Measurements from ENCODE around the gene ROS1. TPM values are rescaled to one million over a fixed set of nuclear protein-coding genes. Genes with fewer than 3 reads are reported as not detected.

ROS1 gene
- total RNA-seq, 1 experiment from 2014 or later = not detected

DNA sequence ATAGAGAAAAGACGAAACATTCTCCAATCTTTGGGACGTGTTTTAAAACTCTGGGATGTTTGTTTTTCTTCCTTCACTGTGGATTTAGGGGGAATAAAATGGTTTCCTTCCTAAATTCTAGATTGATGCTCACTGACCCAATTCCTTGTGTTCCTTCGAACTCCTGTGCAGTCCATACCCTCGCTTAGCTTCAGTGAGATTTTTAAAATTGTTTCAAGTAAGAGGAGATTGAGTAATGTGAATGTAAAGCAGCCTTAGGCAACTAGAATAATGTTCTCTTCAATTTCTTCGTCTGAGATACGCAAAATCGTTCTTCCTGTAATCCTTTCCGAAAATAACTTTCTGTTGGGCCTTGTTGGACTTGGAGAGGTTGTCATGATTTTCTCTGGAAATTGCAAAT is 162.9 kb downstream of the ROS1 start:
- no peak overlapping the region for H3K4me3 Mint-ChIP-seq
- no peak overlapping the region for H2BK12ac ChIP-seq (ENCODE audit: insufficient read length, low read depth, low read length)
- no peaks in the 10 kb centered on the region for H3K79me2 ChIP-seq (ENCODE audit: insufficient read depth, low read length)
- no peak for DNase-seq
- H3K4me2 ChIP-seq (ENCODE audit: insufficient read depth, insufficient read length, low read length) = no peak overlapping the region
- peaks cover 12% of the 10 kb centered on the region for H3K23me2 ChIP-seq (ENCODE audit: insufficient read length, low read depth, low read length, poor library complexity, severe bottlenecking)
- H3K27me3 ChIP-seq (ENCODE audit: insufficient read depth, low read length) = peaks cover 44% of the 10 kb centered on the region
- no peak overlapping the region for H3K9ac ChIP-seq (ENCODE audit: extremely low read depth, insufficient read length, low read length)
- H2AK5ac ChIP-seq (ENCODE audit: insufficient read length, low read length) = no peak overlapping the region
- no peak overlapping the region for H3K4ac ChIP-seq (ENCODE audit: low read depth, low read length)
- no peak overlapping the region for H2BK120ac ChIP-seq (ENCODE audit: low read depth, low read length, poor library complexity, severe bottlenecking)
- no peak overlapping the region for H3K23ac ChIP-seq (ENCODE audit: insufficient read length, low read depth, low read length)
- no peak overlapping the region for H2BK20ac ChIP-seq (ENCODE audit: low read depth, low read length, poor library complexity, severe bottlenecking)
- WGBS (ENCODE audit: extremely low coverage, insufficient read length, low lambda C conversion rate) = no CpG with 5 or more reads among the region's 8 CpGs
- H2BK15ac ChIP-seq (ENCODE audit: low read depth, low read length) = no peak overlapping the region
- no peak overlapping the region for H3K56ac ChIP-seq (ENCODE audit: insufficient read length, low read depth, low read length)
- H3K4me1 Mint-ChIP-seq = peaks cover 16 to 22% of the 10 kb centered on the region in 2 experiments
- H4K91ac ChIP-seq (ENCODE audit: insufficient read length, low read depth, low read length) = no peak overlapping the region
- TF ChIP-seq, protein P1, sequence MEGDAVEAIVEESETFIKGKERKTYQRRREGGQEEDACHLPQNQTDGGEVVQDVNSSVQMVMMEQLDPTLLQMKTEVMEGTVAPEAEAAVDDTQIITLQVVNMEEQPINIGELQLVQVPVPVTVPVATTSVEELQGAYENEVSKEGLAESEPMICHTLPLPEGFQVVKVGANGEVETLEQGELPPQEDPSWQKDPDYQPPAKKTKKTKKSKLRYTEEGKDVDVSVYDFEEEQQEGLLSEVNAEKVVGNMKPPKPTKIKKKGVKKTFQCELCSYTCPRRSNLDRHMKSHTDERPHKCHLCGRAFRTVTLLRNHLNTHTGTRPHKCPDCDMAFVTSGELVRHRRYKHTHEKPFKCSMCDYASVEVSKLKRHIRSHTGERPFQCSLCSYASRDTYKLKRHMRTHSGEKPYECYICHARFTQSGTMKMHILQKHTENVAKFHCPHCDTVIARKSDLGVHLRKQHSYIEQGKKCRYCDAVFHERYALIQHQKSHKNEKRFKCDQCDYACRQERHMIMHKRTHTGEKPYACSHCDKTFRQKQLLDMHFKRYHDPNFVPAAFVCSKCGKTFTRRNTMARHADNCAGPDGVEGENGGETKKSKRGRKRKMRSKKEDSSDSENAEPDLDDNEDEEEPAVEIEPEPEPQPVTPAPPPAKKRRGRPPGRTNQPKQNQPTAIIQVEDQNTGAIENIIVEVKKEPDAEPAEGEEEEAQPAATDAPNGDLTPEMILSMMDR (conservative IDR thresholded peaks at IDR 0.05) = no peak
- no peak overlapping the region for H2BK5ac ChIP-seq (ENCODE audit: insufficient read length, low read length)
- H3K9me3 ChIP-seq (ENCODE audit: control insufficient read depth, low read depth, low read length) = no peaks in the 10 kb centered on the region
- no peaks in the 10 kb centered on the region for H3K4me1 ChIP-seq (ENCODE audit: insufficient read depth, low read length)
- H3K9me3 Mint-ChIP-seq = no peaks in the 10 kb centered on the region; a peak in 1 of 5 replicates
- no peaks in the 10 kb centered on the region for H3K79me1 ChIP-seq (ENCODE audit: insufficient read depth, low read depth, low read length, poor library complexity, severe bottlenecking)
- no peak overlapping the region for H3K27ac Mint-ChIP-seq
- no peak overlapping the region for H3K27ac ChIP-seq (ENCODE audit: insufficient read length, low read depth, low read length)
- no peak overlapping the region for H3K18ac ChIP-seq (ENCODE audit: insufficient read length, low read depth, low read length)
- H2AFZ ChIP-seq (ENCODE audit: low read length) = no peak overlapping the region
- H3K27me3 Mint-ChIP-seq (ENCODE audit: low read depth) = peaks cover 78% of the 10 kb centered on the region
- H3K14ac ChIP-seq (ENCODE audit: insufficient read depth, low read length) = no peak overlapping the region
- no peak overlapping the region for H3T11ph ChIP-seq (ENCODE audit: low read length)
- H4K5ac ChIP-seq (ENCODE audit: insufficient read length, low read depth, low read length) = no peak overlapping the region
- H4K20me1 ChIP-seq (ENCODE audit: control insufficient read depth, insufficient read depth, insufficient read length) = no peaks in the 10 kb centered on the region
- H3K36me3 Mint-ChIP-seq (ENCODE audit: insufficient read depth in 1 of 3, low read depth in 3 of 3) = no peaks in the 10 kb centered on the region; a peak in 1 of 7 replicates
- H4K8ac ChIP-seq (replicated peaks; ENCODE audit: insufficient read length, low read depth, low read length) = no peak overlapping the region
